GM19023 (cell line): ENCODE measurements around the gene TMEM44.
"Not testable (repeated sequence)": the region's sequence is repeated elsewhere in the genome, so short reads cannot be mapped to it uniquely, and the experiment has no call there.

Source experiments
- ATAC-seq: cut with Tn5 transposase; IDR thresholded peaks from one replicate; pipeline ENCODE4 v1.9.1; 2021; ENCODE audit warnings: mild to moderate bottlenecking, moderate library complexity; ENCODE audit not compliant: unreplicated experiment

The TMEM44 gene

DNA sequence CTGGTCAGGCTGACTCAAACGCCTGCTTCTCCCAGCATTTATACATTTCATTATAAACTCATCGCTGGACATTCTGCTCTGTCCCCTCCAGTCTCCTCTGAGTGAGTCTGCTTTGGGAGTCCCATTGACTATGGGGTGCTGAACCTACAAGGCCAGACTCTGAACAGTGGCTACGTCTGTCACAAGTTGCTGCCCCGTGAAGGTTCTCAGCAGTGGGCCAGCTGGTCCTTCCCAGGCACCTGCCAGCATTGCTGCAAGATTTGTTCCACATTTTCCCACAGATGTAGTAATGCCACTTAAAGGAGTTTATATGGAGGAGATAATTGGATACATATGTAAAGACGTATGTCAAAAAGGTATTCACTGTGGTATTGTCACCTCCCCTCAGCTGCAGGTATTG, 73.7 kb downstream of the TMEM44 start:
- no peak for ATAC-seq

DNA sequence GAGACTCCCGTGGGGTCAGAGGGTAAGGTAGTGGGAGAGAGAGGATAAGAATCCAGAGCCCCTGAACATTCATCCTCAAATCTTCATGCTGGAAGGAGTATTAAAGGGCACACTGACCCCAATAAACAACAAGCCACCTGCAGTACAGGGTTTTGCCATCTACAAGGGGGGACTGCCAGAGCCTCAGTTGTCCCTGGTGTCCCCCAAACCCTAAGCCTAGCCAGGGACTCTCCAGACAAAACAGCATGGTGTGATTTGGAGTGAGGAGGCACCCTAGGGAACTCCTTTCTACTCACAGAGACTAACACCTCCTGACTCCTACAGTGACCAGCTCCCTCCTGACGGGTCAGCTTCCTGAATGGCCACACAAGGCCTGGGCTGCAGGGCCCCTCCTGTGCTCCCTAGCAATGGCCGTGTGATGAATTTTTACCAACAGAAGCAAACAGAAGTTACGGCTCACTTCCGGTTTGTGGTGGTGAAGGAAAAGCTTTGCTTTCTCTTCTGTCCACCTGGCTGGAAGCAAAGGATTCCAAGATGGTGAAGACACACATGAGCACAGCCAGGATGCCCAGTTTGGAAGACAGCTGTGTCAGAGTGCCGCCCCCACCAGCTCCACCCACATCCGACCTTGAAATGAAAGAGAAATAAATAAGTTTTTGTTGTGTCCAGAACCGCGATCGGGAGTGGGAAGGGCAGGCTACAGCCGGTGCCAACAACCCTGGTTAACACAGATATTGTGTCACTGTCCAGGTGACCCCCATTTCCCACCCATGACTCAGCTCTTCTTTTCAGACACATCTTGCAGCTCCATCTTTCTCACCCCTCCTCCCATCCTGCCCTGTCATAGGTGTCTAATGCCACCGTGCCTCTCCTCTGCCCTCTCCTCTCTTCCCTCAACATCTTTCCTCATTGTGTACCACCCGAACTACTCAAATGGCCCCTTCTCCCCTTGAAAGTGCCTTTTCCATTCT, 76.8 kb downstream of the TMEM44 start:
- no peak for ATAC-seq

DNA sequence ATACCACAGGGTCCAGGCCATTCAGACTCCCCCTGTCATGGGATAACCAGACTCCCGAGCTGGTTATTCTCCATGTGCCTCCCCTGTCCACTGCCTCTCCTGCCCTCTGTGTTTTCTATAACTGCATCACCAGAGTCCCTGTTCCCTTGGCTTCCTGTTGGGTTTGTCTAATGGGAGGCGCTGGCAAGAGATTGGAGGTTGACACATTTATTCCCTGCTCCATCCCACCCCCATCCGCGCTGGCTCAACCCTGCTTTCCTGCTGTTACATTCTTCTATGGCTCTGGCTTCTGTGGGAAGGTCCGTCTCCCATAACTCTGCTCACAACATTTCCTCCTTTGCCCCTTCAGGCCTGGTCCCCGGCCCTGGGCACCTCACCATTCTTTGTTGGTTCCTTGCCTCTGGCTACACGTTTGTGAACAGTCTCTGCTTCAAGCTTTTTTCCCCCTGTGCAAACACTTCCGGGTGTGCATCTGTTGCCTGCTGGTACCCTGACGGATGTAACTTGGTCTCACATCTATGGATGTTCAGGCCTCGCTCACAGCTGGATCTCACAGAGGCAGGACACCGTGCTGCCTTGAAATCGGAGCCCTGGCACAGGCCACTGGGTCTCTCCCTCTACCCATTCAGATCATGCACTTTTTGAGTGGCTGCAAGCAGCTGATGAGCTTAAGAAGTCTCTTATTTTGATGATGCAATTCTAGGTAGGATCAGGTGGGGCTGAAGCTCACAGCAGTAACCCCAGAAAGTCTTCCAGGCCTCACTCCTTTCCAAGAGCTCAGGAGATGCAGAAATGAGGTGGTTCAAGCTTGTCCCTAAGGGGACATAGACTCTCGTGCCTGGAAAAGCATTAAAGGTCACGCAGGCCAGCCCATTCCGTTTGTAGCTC, 77.8 kb downstream of the TMEM44 start:
- no peak for ATAC-seq

DNA sequence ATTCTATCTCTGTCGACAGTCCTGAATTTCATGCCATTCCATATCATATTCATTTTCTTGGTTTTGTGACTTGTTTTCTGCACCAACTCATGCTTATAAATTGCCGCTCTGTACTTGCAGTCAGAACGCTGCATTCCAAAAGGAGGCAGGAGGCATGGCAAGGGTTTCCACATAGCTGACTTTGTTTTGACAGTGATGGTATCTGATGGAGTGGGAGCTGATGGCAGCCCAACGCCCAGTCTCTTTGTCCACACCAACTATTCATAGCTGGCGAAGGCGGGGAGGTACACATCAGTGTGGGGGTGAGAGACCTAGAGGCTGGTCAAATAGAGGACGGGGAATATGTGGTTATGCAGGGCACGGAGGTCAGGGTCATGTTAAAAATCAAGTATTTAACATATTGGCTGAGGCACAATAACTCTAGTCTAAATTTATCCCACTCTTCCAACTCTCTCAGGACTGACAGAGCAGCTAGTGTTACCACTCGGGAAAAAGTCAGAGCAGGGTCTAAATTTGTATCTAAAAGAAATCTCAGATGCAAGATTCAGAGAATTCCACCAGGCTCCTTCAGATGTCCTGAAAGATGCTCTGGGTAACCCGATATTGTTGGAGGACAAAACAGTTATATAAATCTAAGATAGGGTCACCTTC, 78.6 kb downstream of the TMEM44 start:
- ATAC-seq = no peak

GRCh38 chr3:194552327-194552949, 80.8 kb downstream of the TMEM44 start:
- ATAC-seq = no peak

- ATAC-seq = no peak
These were observed 83.4 kb downstream of the TMEM44 start for GRCh38 chr3:194549853-194550252.

DNA sequence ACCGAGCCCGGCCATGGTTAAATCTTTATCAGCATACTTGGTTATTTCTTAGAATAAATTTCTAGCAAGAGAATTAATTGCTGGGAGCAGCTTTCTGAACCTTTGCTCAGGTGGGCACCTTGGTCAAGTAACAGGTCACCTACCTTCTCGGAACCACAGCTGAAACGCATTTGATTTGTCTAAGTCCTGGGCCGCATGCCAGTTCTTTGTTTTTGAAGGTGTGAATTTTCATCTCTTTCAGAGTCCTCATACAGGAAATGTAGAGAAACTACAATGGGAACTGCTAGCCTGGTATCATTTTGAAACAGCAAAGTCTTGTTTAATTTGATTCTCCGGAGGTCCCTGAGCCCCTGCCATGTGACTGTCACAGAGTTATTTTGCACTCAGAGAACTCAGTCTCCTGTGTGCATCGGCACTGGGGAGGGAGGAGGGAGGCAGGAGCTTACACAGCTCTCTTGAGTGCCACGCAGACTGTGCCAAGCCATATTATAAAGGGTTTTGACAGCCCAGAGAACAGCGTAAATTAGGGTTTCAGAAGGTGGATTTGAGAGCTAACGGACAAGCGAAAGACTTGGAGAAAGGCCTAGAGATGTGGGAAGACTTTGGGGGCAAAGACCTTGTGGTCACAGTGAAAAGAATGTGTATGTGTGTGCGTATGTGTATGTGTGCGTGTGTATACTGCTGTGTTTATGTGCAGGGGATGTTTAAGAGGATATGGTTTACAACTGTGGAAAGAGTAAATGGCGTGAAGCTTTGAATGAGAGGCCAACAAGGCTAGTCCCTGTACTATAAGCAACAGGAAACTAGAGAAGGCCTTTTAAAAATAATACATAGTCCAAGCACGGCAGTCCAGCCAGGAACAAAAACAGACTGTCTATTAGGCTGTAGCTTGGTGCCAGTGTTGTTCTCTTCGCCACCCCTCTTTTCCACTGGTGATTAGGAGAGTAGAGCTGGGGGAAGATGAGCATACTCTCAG, 84.6 kb downstream of the TMEM44 start:
- ATAC-seq = no peak

DNA sequence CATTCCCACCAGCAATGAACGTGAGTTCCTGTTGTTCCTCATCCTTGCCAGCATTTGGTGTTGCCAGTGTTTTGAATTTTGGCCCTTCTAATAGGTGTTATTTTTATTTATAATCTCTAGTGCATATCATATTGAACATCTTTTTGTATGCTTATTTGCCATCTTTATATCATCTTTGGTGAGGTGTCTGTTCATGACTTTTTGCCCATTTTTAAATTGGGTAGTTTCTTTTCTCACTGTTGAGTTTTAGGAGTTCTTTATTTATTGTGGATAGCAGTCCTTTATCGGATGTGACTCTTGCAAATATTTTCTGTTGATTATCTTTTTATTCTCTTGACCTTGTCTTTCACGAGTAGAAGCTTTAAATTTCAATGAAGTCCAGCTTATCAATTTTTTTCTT, 86.2 kb downstream of the TMEM44 start:
- ATAC-seq = no peak

GRCh38 chr3:194545538-194545937, 87.7 kb downstream of the TMEM44 start:
- not testable (repeated sequence) for ATAC-seq

- ATAC-seq = no peak
These were observed 89.7 kb downstream of the TMEM44 start for GRCh38 chr3:194543550-194543949.

GRCh38 chr3:194541483-194541882, 91.7 kb downstream of the TMEM44 start:
- peak; percentile 47 for ATAC-seq

DNA sequence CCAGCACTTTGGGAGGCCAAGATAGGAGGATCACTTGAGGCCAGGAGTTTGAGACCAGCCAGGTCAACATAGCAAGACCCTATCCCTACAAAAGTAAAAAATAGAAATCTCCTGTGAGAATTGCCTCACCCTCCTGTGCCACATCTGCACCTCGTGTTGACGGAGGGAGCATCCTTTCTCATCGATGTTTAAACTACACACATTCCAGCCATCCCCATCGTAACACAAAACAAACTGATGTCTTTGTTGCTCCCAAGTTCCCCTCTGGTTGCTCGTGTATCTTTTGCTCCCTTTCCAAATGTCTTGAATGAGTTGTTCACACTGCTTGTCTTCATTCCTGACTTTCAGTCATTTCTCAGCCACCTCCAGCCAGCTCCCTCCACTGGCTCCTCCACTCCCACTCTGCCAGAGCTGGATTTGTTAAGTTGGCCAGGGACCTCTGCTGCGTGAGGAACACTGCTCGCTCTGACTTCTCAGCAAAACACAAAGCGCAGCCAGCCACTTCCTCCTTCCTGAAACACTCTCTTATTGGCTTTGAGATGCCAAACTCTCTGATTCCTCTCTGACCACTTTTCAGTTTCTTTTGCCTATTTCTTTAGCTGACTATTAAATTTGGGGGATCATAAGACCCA, 92.8 kb downstream of the TMEM44 start:
- no peak for ATAC-seq

GRCh38 chr3:194539498-194539897, 93.7 kb downstream of the TMEM44 start:
- no peak for ATAC-seq

GRCh38 chr3:194537732-194538247, 95.4 kb downstream of the TMEM44 start:
- no peak for ATAC-seq
